ENCODE measurements around the gene AHSP.
"Not testable (repeated sequence)": the region's sequence is repeated elsewhere in the genome, so short reads cannot be mapped to it uniquely, and the experiment has no call there.

AHSP gene, protein sequence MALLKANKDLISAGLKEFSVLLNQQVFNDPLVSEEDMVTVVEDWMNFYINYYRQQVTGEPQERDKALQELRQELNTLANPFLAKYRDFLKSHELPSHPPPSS

DNA sequence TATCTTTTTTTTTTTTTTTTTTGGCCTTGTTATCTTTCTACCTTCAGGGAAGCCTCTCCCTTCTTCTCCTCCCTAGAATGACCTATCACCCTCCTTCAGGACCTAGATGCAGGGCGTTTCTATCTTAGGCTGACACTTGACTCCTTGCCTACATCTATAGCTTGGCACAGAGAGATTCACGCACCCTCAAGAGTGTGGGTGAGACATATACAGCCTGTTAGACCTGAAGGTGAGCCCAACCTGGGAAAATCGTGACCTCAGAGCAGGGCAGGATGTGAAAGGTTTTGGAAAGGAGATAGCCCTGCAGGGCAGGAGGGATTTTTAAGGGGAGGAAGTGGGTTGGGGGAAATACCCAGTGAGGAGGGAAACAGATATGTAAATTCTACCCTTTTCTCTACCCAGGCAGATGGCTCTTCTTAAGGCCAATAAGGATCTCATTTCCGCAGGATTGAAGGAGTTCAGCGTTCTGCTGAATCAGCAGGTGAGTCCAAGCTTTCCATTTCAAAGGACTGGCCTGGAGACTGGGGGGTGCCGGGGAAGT, at the start of gene AHSP:
AHSP (plus strand) TSS at position 167 of the 541 bp plus-strand sequence; CDS start at position 407, 240 bp downstream.
- TF ChIP-seq, protein P1, sequence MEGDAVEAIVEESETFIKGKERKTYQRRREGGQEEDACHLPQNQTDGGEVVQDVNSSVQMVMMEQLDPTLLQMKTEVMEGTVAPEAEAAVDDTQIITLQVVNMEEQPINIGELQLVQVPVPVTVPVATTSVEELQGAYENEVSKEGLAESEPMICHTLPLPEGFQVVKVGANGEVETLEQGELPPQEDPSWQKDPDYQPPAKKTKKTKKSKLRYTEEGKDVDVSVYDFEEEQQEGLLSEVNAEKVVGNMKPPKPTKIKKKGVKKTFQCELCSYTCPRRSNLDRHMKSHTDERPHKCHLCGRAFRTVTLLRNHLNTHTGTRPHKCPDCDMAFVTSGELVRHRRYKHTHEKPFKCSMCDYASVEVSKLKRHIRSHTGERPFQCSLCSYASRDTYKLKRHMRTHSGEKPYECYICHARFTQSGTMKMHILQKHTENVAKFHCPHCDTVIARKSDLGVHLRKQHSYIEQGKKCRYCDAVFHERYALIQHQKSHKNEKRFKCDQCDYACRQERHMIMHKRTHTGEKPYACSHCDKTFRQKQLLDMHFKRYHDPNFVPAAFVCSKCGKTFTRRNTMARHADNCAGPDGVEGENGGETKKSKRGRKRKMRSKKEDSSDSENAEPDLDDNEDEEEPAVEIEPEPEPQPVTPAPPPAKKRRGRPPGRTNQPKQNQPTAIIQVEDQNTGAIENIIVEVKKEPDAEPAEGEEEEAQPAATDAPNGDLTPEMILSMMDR (IDR thresholded peaks at IDR 0.05; ENCODE audit: insufficient read depth, low read depth, low read length, missing control alignments) = no peak
- DNase-seq (ENCODE audit: low read depth) = no peak
- H3K4me3 ChIP-seq (ENCODE audit: low read length) = no peak within 1 kb of the TSS

DNA sequence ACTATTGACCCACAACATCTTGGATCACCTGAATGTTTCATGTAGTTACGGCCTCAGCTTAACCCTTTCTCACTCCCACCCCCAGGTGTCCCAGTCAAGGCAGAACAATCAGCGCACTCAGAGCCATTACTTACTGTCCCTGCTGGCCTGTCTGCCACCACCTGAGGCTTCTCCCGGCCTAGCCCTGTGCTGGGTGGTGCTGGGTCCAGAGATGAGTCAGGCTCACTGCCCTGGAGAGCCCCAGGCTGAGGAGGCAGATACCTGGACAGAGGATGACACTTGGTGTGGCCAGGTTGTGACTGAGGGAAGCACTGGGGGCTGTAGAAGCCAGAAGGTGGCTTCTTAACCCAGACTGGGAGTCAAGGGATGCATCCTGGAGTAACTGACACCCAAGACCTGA, 48.7 kb upstream of the AHSP start:
- no peak for DNase-seq (ENCODE audit: low read depth)
- TF ChIP-seq, protein P1 (IDR thresholded peaks at IDR 0.05; ENCODE audit: insufficient read depth, low read depth, low read length, missing control alignments) = no peak
- H3K4me3 ChIP-seq (ENCODE audit: low read length) = no peak overlapping the region

DNA sequence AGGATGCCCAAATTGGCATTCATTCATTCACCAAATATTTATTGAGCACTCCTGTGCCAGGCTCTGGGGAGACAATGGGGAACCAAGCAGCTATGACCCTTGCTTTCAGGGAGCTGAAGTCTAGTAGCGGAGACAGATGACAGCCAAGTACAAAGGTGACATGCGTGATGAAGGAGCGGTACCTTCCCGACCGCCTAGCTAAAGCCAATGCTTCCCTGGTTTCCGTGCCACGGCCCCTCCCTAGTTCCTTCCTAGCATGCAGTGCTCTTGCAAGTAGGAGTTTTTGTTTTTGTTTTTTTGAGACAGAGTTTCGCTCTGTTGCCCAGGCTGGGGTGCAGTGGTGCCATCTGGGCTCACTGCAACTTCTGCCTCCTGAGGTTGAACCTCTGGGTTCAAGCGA, 47.9 kb upstream of the AHSP start:
- TF ChIP-seq, protein P1 (IDR thresholded peaks at IDR 0.05; ENCODE audit: insufficient read depth, low read depth, low read length, missing control alignments) = no peak
- H3K4me3 ChIP-seq (ENCODE audit: low read length) = no peak overlapping the region
- no peak for DNase-seq (ENCODE audit: low read depth)

DNA sequence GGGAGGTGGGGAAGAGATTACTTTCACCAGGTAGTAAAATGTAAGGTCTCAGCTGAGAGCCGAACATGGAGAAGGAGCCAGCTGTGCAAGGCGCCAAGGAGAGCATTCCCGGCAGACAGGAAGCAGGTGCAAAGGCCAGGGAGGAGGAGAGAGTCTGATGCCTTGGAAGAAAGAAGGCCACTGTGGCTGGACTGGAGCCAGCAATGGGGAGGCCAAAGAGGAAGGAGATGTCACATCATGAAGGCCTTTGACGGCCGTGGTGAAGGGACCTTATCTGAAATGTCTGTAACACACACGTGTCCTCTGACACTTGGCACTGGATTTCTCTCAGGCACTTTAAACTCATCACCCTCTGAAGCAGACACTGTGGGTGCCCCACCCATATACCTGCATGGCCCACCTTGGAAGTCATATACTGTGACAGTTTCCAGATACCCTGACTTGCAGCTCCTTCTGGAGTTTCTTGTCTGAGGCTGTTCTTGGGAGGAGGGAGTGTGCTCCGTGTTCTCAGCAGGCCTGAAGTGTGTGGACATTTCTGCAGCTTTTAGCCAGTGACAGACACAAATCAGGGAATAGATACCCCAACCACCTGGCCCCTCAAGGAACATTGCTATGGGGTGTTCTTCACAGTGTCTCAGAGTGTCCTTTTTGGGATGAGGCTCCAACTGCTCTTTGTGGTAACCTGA, 46.7 kb upstream of the AHSP start:
- no peak overlapping the region for H3K4me3 ChIP-seq (ENCODE audit: low read length)
- TF ChIP-seq, protein P1 (IDR thresholded peaks at IDR 0.05; ENCODE audit: insufficient read depth, low read depth, low read length, missing control alignments) = no peak
- DNase-seq (ENCODE audit: low read depth) = no peak

DNA sequence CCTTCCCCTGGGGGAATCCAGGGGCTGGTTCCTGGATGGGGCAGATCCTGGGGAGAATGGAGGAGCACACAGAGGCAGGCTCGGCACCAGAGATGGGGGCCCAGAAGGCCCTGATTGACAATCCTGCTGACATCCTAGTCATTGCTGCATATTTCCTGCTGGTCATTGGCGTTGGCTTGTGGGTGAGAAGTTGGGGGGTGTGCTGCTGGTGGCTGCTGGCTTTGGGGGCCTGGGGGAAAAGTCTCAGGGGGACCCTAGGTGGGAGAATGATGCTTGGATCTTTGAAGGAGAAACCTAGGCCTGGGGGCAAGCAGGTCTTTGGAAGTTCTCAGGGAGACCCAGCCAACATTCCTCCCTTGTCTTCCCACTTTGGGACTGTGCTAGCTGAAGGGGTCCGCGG, 44.6 kb upstream of the AHSP start, which contains the start of gene SLC5A2:
SLC5A2 (plus strand) TSS at position 43 of the 400 bp plus-strand sequence; CDS start at position 57, 14 bp downstream.
- no peak for DNase-seq (ENCODE audit: low read depth)
- no peak within 1 kb of the TSS for H3K4me3 ChIP-seq (ENCODE audit: low read length)
- TF ChIP-seq, protein P1 (IDR thresholded peaks at IDR 0.05; ENCODE audit: insufficient read depth, low read depth, low read length, missing control alignments) = no peak

DNA sequence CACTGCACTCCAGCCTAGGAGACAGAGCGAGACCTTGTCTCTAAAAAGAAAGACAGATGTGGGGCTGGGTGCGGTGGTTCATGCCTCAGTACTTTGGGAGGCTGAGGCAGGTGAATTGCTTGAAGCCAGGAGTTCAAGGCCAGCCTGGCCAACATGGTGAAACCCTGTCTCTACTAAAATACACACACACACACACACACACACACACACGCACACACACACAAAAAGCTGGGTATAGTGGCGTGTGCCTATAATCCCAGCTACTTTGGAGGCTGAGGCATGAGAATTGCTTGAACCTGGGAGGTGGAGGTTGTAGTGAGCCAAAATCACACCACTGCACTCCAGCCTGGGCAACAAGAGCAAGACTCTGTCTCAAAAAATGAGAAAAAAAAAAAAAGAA, 43.7 kb upstream of the AHSP start:
- DNase-seq (ENCODE audit: low read depth); H3K4me3 ChIP-seq (ENCODE audit: low read length): not testable (repeated sequence)

DNA sequence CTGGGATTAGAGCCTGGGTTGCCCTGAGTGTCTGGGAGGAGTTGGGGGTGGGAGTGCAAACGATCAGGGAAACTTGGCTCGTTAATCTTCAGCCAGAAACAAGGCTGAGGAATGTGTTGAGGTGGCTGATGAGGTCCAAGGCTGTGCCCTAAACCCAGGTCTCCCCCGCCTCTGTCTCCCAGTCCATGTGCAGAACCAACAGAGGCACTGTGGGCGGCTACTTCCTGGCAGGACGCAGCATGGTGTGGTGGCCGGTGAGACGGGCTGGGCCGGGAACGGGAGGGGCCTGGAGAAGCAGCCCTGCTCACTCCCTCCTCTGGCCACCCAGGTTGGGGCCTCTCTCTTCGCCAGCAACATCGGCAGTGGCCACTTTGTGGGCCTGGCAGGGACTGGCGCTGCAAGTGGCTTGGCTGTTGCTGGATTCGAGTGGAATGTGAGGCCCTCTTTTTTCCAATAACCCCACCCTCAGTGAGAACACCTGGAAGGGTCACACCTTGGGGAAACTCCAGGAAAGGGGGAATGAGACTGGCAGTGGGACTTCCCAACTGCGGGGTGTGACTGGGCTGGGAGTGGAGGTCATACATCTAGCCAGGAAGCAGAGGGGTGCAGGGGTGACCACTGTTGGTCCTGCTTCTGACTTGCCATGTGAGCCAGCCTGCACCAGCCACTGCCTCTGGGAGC, 43.1 kb upstream of the AHSP start:
- H3K4me3 ChIP-seq (ENCODE audit: low read length) = no peak overlapping the region
- DNase-seq (ENCODE audit: low read depth) = no peak
- TF ChIP-seq, protein P1 (IDR thresholded peaks at IDR 0.05; ENCODE audit: insufficient read depth, low read depth, low read length, missing control alignments) = no peak
